ENCODE measurements around the gene MANEA. TPM values are rescaled to one million over a fixed set of nuclear protein-coding genes. Genes with fewer than 3 reads are reported as not detected.

MANEA gene
- total RNA-seq, 1 experiment from 2014 or later: 4.6 TPM

GRCh38 chr6:95530176-95530819 is 47.0 kb upstream of the MANEA start:
- no peaks in the 10 kb centered on the region for H4K20me1 ChIP-seq (ENCODE audit: low read length)
- no peak for ATAC-seq
- no peak for TF ChIP-seq EZH2 (IDR thresholded peaks at IDR 0.05; ENCODE audit: low read length, unreplicated experiment)
- no peak for TF ChIP-seq CTCF (conservative IDR thresholded peaks at IDR 0.05; ENCODE audit: low read depth, low read length)
- TF ChIP-seq EZH2phosphoT487 (IDR thresholded peaks at IDR 0.05; ENCODE audit: borderline replicate concordance, low read length): no peak
- no peak overlapping the region for H3K27ac ChIP-seq (ENCODE audit: low read length)
- H3K27me3 ChIP-seq (ENCODE audit: low read length): no peaks in the 10 kb centered on the region
- no peaks in the 10 kb centered on the region for H3K9me3 ChIP-seq (ENCODE audit: low read length)
- no peak overlapping the region for H3K4me3 ChIP-seq (ENCODE audit: low read length)
- no peaks in the 10 kb centered on the region for H3K4me1 ChIP-seq (ENCODE audit: insufficient read depth, low read length)
- DNase-seq: no peak
- intact Hi-C loops (cut with micrococcal nuclease): no loop called here
- H2AFZ ChIP-seq (ENCODE audit: low read length): no peak overlapping the region
- ChIA-PET POLR2A (ENCODE audit: unreplicated experiment) (no interaction called here), CTCF (no interaction called here)
- no TSS peak for BruUV-seq (replicated peaks)
- H3F3A ChIP-seq (ENCODE audit: low read length, unreplicated experiment): no peaks in the 10 kb centered on the region
- no peak overlapping the region for H3K9ac ChIP-seq (ENCODE audit: low read length)
- no peak overlapping the region for H3K4me2 ChIP-seq (ENCODE audit: low read length)
- H3K79me2 ChIP-seq (ENCODE audit: low read length): no peaks in the 10 kb centered on the region
- no peaks in the 10 kb centered on the region for H3K9me2 ChIP-seq (replicated peaks; ENCODE audit: low read length)
- H3K36me3 ChIP-seq (ENCODE audit: low read depth, low read length): no peaks in the 10 kb centered on the region

- Histone ChIP-seq H3K4me3 (ENCODE audit: low read length) (no peak overlapping the region), H3K79me2 (ENCODE audit: low read length) (no peaks in the 10 kb centered on the region), H3K4me1 (ENCODE audit: insufficient read depth, low read length) (no peaks in the 10 kb centered on the region), H3K9ac (ENCODE audit: low read length) (no peak overlapping the region), H2AFZ (ENCODE audit: low read length) (no peak overlapping the region), H3K27me3 (ENCODE audit: low read length) (no peaks in the 10 kb centered on the region), H3K9me2 (replicated peaks; ENCODE audit: low read length) (no peaks in the 10 kb centered on the region), H3K9me3 (ENCODE audit: low read length) (no peaks in the 10 kb centered on the region), H3K36me3 (ENCODE audit: low read depth, low read length) (no peaks in the 10 kb centered on the region), H3K27ac (ENCODE audit: low read length) (no peak overlapping the region), H3F3A (ENCODE audit: low read length, unreplicated experiment) (no peaks in the 10 kb centered on the region), H3K4me2 (ENCODE audit: low read length) (no peak overlapping the region), H4K20me1 (ENCODE audit: low read length) (no peaks in the 10 kb centered on the region)
- POLR2A ChIA-PET (ENCODE audit: unreplicated experiment): no interaction called here
- no TSS peak for BruUV-seq (replicated peaks)
- intact Hi-C loops (cut with micrococcal nuclease): no loop called here
- no peak for ATAC-seq
- TF ChIP-seq CTCF (conservative IDR thresholded peaks at IDR 0.05; ENCODE audit: low read depth, low read length) (peak; percentile 31; the same call in 1 of the 2 replicates), EZH2phosphoT487 (IDR thresholded peaks at IDR 0.05; ENCODE audit: borderline replicate concordance, low read length) (no peak), EZH2 (IDR thresholded peaks at IDR 0.05; ENCODE audit: low read length, unreplicated experiment) (no peak)
- CTCF ChIA-PET: no interaction called here
- DNase-seq: no peak
Measured at GRCh38 chr6:95543798-95544197, 33.5 kb upstream of the MANEA start.

GRCh38 chr6:95544517-95545225 is 32.7 kb upstream of the MANEA start:
- H3K4me2 ChIP-seq (ENCODE audit: low read length): no peak overlapping the region
- no peaks in the 10 kb centered on the region for H3F3A ChIP-seq (ENCODE audit: low read length, unreplicated experiment)
- no peak for DNase-seq
- no peak overlapping the region for H2AFZ ChIP-seq (ENCODE audit: low read length)
- H3K27ac ChIP-seq (ENCODE audit: low read length): no peak overlapping the region
- no peak for TF ChIP-seq CTCF (conservative IDR thresholded peaks at IDR 0.05; ENCODE audit: low read depth, low read length)
- no peak for TF ChIP-seq EZH2 (IDR thresholded peaks at IDR 0.05; ENCODE audit: low read length, unreplicated experiment)
- TF ChIP-seq EZH2phosphoT487 (IDR thresholded peaks at IDR 0.05; ENCODE audit: borderline replicate concordance, low read length): no peak
- ATAC-seq: no peak
- no peaks in the 10 kb centered on the region for H3K79me2 ChIP-seq (ENCODE audit: low read length)
- no peaks in the 10 kb centered on the region for H3K4me1 ChIP-seq (ENCODE audit: insufficient read depth, low read length)
- ChIA-PET POLR2A (ENCODE audit: unreplicated experiment) (no interaction called here), CTCF (no interaction called here)
- no peaks in the 10 kb centered on the region for H3K9me3 ChIP-seq (ENCODE audit: low read length)
- no peaks in the 10 kb centered on the region for H3K36me3 ChIP-seq (ENCODE audit: low read depth, low read length)
- no peaks in the 10 kb centered on the region for H4K20me1 ChIP-seq (ENCODE audit: low read length)
- H3K4me3 ChIP-seq (ENCODE audit: low read length): no peak overlapping the region
- no peaks in the 10 kb centered on the region for H3K27me3 ChIP-seq (ENCODE audit: low read length)
- BruUV-seq (replicated peaks): no TSS peak
- H3K9me2 ChIP-seq (replicated peaks; ENCODE audit: low read length): no peaks in the 10 kb centered on the region
- H3K9ac ChIP-seq (ENCODE audit: low read length): no peak overlapping the region
- intact Hi-C loops (cut with micrococcal nuclease): no loop called here

All from PC-3 (cell line).